GM18873 (cell line): ENCODE data around the gene ROR2.

ENCODE experiments used
- ATAC-seq: cut with Tn5 transposase; IDR thresholded peaks from one replicate; pipeline ENCODE4 v1.9.1; 2021; ENCODE audit warnings: mild to moderate bottlenecking, moderate library complexity, moderate number of reproducible peaks; ENCODE audit not compliant: unreplicated experiment, low FRiP score

The ROR2 gene

DNA sequence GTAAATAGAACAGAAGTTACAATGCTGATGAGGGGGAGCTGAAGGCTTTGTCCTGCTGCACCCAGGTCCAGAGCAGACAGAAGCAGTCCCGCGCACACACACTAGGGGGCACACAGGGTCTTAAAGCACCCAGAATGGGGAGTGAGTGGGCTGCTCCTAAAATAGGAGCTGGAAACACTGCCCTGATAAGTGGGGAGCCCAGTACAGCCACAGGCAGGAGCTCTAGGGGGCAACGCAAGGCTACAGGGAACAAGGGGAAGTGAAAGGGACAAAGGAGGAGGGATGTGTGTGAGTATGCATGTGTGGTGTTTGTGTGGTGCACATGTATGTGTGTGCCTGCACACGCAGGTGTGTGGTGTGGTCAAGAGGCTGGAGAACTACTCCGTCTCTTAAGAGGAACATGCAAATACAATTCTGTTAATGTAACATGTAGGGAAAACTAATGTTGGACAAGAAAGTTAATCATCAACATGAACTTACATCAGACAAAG is 191.5 kb downstream of the ROR2 start:
- ATAC-seq, result peak; percentile 57

DNA sequence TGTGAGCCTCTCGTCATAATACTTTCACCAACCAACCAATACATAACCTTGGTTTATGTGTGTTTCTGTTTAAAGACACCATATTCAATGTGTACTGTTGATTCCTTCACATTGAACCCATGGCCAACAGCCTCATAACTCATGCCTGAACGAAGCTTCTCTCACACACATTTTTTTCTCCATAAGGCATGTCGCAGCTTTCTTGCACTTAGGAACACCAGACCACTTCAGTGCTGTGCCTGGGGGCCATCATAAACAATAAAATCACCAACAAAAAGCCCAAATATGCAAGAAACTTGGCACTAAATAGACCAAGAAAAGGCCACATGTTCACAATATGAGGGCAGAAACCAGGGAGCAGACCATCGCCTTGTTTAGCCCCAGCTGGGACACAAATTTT is 192.2 kb downstream of the ROR2 start:
- no peak for ATAC-seq

DNA sequence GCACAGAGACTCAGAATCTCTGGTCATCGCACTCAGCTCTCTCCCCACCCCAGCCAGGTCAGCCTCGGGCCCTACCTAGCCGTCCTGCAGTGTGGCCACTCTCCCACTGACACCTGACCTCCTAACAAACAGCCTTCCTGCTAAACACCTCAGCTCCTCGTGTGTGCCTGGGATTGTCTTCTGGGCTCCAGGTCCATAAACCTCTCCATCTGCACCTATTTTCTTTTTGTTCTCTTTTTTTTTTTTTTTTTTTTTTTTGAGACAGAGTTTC is 193.6 kb downstream of the ROR2 start:
- ATAC-seq, result no peak

DNA sequence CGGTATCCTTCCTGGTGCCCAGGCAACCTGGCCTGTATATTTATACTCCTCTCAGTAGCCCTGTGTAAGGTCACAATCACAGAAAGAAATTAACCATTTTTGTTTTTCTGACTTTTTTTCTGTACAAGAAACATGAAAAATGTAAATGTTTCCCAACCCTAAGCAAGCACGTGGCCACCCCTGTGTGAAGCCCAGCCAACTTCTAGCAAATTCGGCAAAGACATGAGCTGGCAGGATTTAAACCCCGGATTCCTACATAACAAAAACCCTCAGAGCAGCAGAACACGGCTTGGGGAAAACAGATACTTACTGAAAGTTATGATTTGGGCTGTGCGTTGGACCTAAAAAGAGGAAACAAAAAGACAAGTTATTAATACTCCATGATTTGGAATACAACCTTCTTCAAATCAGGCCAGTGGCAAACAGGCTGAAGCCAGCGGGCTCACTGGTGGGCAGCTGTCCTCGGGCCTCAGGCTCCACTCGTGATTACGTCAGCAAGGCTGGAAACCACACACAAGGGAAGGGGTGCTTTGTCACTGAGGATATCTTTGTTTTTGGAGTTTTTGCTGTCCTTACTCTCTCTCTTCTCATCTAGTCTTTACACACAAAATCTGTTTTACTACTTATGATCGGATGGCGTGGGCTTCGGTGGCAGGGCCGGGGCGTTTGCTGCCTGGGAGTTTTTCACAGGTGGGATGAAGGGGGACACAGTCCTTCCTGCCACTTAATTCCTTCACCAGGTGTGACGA is 194.1 kb downstream of the ROR2 start:
- ATAC-seq, result no peak

DNA sequence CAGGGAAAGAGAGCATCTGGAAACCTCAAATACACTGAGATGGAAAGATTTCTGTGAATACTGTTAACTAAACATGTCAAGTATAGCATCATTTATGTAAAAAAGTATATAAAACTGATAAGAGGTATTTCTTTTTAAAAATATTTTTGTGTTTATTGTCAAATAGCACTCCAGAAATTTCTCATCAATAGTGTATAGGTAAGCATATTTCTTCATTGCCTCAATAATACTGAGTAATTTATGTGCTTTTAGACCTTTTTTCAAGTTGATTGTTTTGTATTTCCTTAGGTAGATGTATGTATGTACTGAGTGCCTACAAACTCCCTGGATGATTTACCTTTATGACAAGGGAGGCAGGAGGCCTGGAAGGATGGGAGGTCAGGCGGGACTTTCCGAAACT is 196.3 kb downstream of the ROR2 start:
- no peak for ATAC-seq

DNA sequence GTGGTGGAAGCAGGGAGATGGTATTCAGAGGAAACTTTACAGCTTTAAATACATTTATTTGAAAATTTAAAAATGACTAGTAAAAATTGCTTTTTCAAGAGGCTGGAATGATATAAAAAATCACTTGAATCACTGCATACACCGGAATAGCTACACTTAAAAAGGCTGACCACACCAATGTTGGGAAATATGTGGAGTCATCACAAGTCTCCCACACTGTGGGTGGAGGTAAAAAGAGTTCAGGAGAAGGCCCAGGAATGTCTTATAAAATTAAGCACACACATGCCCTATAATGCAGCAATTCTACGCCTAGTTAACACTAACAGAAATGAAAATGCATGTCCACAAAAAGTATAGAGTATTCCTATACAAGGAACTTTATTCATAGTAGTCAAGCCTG is 198.1 kb downstream of the ROR2 start:
- ATAC-seq, result no peak

DNA sequence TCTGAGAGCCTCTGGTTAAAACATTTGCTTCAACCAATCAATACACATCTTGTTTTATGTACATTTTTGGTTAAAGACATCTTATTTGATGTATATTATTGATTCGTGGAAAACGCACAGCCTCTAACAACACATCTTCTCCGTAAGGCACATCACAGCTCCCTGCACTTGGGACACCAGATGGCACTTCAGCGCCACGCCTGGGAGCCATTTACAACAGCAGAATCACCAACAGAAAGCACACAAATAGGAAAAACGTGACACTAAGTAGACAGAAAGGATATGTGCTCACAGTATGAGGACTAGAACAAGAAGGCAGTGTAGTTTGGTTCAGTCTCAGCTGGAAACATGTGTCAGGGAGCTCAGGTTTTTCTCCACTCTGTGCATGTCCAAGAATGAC is 199.7 kb downstream of the ROR2 start:
- no peak for ATAC-seq

DNA sequence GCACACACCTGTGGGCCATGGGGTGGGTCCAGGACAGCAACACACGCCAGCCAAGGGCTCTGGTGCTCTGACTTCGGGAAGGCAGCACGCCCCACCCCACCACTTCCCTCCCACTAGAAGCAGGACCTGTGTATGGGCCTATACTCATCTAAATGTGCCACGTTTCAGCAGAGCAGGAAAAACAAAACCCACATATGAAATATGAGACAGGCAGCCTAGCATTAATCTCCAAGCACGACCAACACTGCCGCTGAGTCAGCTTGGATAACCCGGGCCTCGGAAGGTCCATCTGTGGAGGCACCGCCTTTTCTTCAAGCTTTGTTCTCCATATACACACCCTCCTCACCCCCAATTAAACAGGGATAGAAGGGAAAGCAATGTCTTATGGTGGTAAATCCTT is 203.1 kb downstream of the ROR2 start:
- ATAC-seq, result no peak

DNA sequence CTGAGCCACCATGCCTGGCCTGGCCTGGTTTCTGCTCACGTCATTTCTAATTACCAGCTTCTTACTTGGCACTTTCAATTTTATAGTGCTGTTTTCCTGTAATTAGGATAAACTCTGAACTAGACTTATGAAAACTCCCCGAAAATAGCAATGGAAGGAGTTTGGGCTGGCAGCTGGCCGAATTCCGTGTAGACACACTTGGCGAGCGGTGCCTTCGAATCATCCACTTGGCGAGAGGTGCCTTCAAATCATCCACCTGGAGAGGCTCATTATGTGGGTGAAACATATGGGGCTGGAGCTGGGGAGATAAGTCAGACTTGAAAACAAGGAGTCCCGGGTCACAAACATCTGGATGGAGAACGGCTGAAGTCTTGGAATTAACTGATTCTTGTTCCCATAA is 203.7 kb downstream of the ROR2 start:
- ATAC-seq, result no peak

DNA sequence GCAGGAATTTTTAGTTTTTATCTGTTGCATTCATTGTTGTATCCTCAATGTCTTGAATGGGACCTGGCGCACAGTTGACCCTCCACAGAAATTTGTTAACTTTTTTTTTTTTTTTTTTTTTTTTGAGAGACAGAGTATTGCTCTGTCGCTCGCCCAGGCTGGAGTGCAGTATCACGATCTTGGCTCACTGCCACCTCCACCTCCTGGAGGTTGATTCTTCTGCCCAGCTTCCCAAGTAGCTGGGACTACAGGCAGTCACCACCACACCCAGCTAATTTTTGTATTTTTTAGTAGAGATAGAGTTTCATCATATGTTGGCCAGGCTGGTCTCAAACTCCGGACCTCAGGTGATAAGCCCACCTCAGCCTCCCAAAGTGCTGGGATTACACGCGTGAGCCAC is 205.9 kb downstream of the ROR2 start:
- ATAC-seq, result no peak

DNA sequence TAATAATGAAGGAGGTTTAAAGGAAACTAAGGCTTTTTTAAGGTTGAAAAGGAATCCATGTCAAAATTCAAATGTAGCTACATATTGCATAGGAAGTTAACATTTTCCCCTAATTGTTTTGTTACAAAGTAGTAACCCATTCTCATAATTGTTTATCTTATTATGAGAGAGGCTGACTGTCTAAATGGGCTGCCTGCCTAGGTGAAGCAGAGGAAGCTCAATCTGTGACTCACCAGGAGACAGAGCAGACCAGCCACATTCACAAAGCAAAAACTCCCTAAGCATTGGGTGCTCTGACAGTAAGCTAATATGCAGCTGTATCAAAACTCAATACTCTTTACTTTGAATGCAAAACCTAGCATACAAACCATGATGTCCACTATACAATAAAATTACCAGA is 208.5 kb downstream of the ROR2 start:
- ATAC-seq, result no peak

DNA sequence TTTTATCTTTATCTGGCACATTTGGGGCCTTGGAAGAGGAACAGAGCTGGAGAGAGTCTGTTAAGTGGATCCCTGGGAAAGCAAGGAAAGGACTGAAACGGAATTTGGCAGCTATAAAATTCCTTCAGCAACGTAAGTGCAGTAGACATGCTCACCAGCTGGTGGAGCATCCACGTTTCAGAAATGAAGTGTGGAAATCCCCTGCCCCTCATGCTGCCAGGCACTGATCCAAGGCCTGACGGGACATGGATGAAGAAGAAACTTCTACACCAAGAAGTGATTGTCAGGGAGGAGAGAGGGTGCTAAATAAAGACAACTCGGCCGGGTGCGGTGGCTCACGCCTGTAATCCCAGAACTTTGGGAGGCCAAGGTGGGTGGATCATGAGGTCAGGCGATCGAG is 209.3 kb downstream of the ROR2 start:
- no peak for ATAC-seq

DNA sequence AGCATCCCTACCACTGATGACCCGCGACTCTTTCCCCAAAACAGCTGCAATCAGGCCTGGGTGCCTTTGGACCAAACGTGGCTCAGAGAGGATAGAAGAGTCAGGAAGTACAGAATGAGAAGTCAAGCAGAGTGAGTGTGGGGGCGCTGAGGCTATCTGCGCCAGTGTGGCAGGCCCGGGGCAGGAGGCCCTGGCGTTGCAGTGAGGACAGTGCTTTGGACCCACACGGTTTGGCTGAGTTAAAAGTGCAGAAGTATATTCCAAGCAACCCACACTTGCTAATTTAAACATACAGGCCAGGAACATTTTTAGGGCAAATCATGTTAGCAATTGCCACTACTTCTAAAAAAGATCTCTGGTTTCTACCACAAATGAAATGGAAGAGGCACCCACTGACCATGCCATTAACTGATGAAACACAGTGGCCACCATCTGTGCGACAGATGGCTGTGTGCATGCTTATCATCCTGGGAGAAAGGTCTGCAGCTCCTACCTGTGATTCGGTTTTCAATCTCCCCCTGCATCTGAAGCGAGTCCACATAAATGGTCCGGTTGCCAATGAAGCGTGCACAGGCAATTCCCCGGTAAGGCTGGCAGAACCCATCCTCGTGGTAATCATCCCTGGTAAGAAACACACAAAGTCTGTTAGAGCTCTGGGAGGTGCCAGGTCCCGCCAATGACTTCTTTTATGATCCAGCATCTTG is 213.0 kb downstream of the ROR2 start:
- no peak for ATAC-seq

DNA sequence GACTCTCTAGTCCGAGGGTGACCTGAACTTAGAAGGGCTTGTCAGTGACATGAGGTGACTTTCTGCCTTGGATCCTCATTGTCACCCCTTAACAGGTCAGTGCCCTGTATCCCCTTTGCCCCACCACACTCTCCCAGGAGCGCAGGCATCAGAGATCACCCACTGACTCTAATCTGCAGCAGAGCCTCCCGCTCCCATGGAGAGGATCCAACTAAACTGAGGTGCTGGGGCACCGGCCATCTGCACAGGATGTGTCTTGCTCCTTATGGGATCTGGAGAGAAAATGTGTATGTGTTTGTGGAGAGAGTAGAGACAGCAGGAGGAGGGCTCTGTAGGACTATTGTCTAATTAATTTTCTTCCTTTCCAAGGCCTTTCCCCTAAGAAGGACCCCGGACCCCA is 213.7 kb downstream of the ROR2 start:
- ATAC-seq, result no peak

DNA sequence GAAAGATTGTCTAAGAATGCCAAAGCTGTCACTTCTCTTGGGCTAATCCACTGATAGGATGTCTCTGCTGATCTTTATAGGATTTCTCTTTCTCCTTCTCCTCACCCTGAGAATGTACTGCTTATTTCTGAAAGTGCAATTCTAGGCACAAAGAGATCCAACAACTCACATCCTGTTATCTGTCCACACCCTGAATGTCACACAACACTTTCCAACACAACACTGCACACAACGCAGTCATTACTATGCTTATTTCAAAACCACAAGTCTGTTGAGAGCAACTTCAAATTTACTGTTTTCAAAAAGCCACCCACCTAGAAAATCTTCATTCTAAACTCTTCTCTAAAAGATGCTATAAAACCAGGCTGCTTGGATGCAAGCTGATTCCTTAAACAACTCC is 215.0 kb downstream of the ROR2 start:
- ATAC-seq, result no peak

DNA sequence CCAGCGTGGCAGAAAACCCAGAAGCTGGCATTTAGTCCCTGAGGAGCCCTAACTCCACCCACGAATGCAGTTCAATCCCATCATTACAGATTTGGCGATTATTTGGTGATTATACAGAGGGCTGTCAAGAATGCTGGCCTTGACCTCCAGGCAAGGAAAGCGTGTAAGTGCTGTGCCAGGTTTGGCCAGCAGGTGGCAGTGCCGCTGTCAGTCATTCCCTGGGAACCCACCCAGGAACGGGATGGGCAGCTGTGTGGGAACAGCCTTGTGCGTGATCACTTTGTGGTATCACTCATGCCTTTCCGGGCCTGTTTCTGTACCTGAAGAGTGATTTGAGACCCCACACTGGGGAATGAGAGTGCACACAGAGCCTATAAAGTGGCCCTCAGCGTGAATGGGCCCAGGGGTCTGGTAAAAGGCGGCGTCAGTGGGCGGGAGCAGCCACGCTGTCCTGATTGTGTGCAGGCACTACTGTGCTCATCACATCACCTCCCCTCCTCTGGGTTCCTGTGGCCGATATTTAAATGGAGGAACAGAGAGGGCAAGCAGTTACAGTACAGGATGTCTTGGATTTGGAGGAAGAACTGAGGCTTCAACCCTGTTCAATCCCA is 215.6 kb downstream of the ROR2 start:
- ATAC-seq, result no peak

DNA sequence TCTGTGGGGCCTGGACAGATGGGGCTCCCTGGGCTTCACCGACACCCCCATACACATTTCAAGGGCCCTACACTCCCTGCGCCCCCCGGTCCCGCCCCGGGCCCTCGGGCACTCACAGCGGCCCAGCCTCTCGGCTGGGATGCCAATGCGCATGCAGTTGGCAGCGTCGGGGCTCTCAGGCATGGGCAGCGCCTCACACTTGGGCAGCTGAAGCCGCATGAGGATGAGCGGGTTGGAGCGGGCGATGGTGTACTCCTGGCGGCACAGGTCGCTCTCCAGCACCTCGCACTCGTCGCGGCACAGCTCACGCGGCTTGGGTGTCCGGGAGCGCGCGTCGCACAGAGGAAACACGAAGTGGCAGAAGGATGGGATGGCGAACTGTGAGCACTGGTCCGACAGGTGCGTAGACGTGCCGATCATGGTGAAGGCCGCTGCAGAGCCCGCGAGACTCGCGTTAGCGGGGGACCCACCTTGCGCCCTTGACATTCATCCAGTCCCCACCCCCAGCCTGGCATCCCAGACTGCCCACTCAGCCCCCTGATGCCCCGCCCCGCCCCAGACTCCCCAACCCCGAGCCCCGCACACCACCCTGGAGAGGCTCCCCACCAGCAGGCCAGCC is 216.9 kb downstream of the ROR2 start:
- ATAC-seq, result no peak

DNA sequence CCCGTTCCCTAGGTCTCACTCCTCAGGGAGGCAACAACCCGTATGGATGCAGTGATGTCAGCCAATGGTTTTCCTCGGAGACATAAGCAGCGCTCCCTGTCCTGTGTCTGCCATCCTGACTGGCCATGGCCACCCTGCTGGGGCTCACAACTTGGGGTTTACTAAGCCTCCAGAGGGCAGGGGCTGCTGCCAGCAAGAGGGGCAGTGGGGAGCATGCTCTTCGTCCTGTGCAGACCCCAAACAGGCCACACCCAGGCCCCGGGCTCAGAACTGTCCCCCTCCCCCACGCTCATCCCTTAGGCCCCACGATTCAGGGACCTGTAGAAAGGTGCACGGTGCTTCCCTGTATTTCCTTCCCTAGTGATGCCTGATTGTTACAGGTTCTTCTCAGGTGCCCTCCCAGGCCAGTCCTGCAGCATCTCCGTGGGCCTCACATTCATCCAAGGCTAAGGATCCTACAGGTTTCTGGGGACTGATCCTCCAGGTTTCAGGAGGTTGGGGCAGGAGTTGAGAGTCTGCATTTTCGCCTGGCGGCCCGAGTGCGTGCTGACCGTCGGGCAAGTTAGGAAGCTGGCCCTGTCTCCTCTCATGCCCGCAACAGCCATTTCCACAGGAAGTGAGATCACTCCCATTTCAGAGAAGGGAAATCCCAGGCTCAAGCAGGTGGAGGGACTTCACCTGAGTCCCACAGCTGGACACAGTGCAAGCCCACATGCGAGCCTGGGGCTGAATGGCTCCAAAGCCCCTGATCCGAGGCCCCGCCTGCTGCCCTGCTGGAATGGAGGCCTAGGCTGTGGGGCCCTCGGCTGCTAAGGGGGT is 217.6 kb downstream of the ROR2 start:
- ATAC-seq, result no peak

DNA sequence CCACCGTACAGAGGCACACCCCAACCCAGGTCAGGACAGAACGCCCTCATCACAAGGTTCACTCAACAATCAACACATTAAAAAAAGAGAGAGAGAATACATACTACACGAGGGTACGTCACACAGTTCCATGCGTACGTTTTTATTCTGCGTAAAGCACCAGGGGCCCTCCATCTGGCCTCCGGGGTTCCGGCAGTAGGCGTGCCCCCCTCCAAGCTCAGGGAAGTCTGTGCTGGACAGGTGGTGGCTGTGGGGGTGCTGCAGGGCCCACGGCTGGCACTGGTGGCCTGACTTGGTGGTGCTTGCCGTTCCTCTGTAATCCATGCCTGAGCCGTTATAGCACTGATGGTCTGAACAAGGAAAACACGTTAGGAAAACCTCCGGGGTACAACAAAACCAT is 219.2 kb downstream of the ROR2 start:
- no peak for ATAC-seq

DNA sequence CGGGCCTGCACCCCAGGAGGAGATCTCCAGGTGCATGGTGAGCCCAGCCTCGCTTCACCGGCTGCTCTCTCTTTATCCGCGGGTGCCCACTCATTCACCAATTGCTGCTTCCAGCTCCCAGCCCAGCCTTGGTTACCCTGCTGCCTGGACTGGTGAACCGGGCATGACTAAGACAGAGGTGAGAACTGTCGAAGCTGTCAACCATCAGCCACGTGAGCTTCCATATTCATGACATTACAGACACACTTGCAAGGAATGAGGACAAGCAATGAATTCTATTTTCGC is 220.5 kb downstream of the ROR2 start:
- ATAC-seq, result no peak

DNA sequence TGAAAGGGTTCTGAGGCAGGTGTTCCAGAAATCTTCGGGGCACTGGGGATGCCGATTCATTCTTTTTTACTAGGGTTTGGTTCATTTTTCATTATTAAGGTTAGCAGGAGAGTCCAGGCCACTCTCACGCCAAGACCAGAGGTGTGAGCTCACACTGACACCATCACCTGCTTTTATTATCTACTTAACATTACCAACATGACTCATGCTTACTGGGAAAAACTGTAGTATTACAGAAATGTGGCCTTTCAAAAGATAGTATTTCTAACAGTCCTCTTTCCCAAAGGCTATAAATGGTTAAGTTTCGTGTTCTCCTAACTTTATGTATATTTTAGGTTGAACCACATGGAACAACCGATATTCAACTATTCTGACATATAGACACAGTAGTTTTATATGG is 222.1 kb downstream of the ROR2 start:
- ATAC-seq, result no peak
